A549 (cell line): ENCODE measurements around the gene PIP5K1B. TPM values are rescaled to one million over a fixed set of nuclear protein-coding genes. Genes with fewer than 3 reads are reported as not detected.

Experiments used
- ATAC-seq, 2 experiments: fragments of 200-7000 bp in 1 of 2; fragments of >200 bp in 1 of 2; cut with Nextera tagmentation in 1 of 2; cut with Tn5 transposase in 1 of 2; 3 replicates each; pipeline versions ENCODE4 v1.8.0 to v1.9.1; 2018 to 2020; ENCODE audit warnings: mild to moderate bottlenecking in 1 of 2, moderate library complexity in 1 of 2
- CTCF ChIA-PET: fragments of 300-600 bp; sonication (Branson Sonifier 250); formaldehyde crosslinking; extraction: SDS; loops from one replicate; lab custom pipeline; 2021; ENCODE audit warnings: antibody characterized with exemption, inconsistent platforms; lab: Yijun Ruan, JAX
- POLR2A ChIA-PET: fragments of 350-600 bp; formaldehyde crosslinking; extraction: SDS; loops from one replicate; lab custom pipeline; 2021; ENCODE audit warnings: antibody characterized with exemption, inconsistent platforms; lab: Yijun Ruan, JAX
- DNase-seq, 2 experiments: peaks; one replicate each; pipeline versions ENCODE4 v3.0.0 to v3.0.0-alpha.2; 2011 to 2016; ENCODE audit warnings: low read depth in 1 of 2, low spot score in 1 of 2
- FAIRE-seq: peaks from 2 replicates; lab custom pipeline; 2011; peaks lifted over from hg19 to GRCh38; lab: Jason Lieb, UNC
- H3K27ac ChIP-seq, 2 experiments: fragments of >200 bp; sonication (Bioruptor Twin); formaldehyde crosslinking; 3 replicates each; pipeline ENCODE4 v1.5.1; 2016 to 2017
- H3K4me1 ChIP-seq: fragments of >200 bp; sonication (Bioruptor Twin); formaldehyde crosslinking; 3 replicates; pipeline ENCODE4 v1.6.1; 2016
- H3K4me2 ChIP-seq: fragments of >200 bp; sonication (Bioruptor Twin); formaldehyde crosslinking; 3 replicates; pipeline ENCODE4 v1.6.1; 2016
- H3K4me3 ChIP-seq: fragments of >200 bp; sonication (Bioruptor Twin); formaldehyde crosslinking; 3 replicates; pipeline ENCODE4 v1.5.1; 2016
- H3K9me3 ChIP-seq: fragments of >200 bp; sonication (Bioruptor Twin); formaldehyde crosslinking; 3 replicates; pipeline ENCODE4 v1.6.1; 2016
- BHLHE40 ChIP-seq: IDR thresholded peaks from 2 replicates; pipeline ENCODE4 v1.6.1; 2012; ENCODE audit warnings: low read depth, low read length, inconsistent platforms
- CHD4 ChIP-seq: fragments of 200-600 bp; sonication (generic); IDR thresholded peaks from 2 replicates; pipeline ENCODE4 v1.6.1; 2016; ENCODE audit warnings: antibody characterized with exemption, mild to moderate bottlenecking, borderline replicate concordance
- CTCF ChIP-seq: fragments of >200 bp; sonication (Bioruptor Twin); formaldehyde crosslinking; IDR thresholded peaks from 3 replicates; pipeline ENCODE4 v1.5.1; 2016
- EHF ChIP-seq: fragments of 250-450 bp; sonication (Bioruptor Pico); IDR thresholded peaks from 2 replicates; pipeline ENCODE4 v1.5.0; 2020; ENCODE audit warnings: mild to moderate bottlenecking
- EHMT2 ChIP-seq: fragments of 200-600 bp; sonication (generic); IDR thresholded peaks from 2 replicates; pipeline ENCODE4 v1.6.1; 2016; ENCODE audit warnings: antibody characterized with exemption, low read depth, mild to moderate bottlenecking, moderate library complexity
- EP300 ChIP-seq, 2 experiments: fragments of >200 bp; sonication (Bioruptor Twin); formaldehyde crosslinking; IDR thresholded peaks; 2 replicates in 1 of 2; 3 replicates in 1 of 2; pipeline ENCODE4 v1.6.1; 2016 to 2017
- FOXS1 ChIP-seq: fragments of 250-450 bp; sonication (Bioruptor Pico); IDR thresholded peaks from 2 replicates; pipeline ENCODE4 v1.5.0; 2020; ENCODE audit warnings: mild to moderate bottlenecking, moderate library complexity
- GATA3 ChIP-seq: IDR thresholded peaks from 2 replicates; pipeline ENCODE4 v1.6.1; 2012; ENCODE audit warnings: borderline replicate concordance
- HDAC2 ChIP-seq: fragments of 200-600 bp; sonication (generic); IDR thresholded peaks from 2 replicates; pipeline ENCODE4 v1.6.1; 2016
- HMGXB4 ChIP-seq: fragments of 250-450 bp; sonication (Bioruptor Pico); IDR thresholded peaks from 2 replicates; pipeline ENCODE4 v1.5.0; 2021; ENCODE audit warnings: mild to moderate bottlenecking, moderate library complexity, borderline replicate concordance
- HOXB13 ChIP-seq: fragments of 250-450 bp; sonication (Bioruptor Pico); IDR thresholded peaks from 2 replicates; pipeline ENCODE4 v1.5.0; 2020; ENCODE audit warnings: low read depth, mild to moderate bottlenecking, moderate library complexity
- MAFK ChIP-seq: fragments of 450-650 bp; IDR thresholded peaks from 2 replicates; pipeline ENCODE4 v1.6.1; 2014; ENCODE audit not compliant: partially characterized antibody
- NPAS2 ChIP-seq: fragments of 250-450 bp; sonication (Bioruptor Pico); IDR thresholded peaks from 2 replicates; pipeline ENCODE4 v1.8.0; 2022; ENCODE audit warnings: mild to moderate bottlenecking, moderate library complexity, borderline replicate concordance
- POLR2A ChIP-seq: IDR thresholded peaks from 2 replicates; pipeline ENCODE4 v1.6.1; 2012; ENCODE audit warnings: mild to moderate bottlenecking, low read length
- POLR2AphosphoS2 ChIP-seq: conservative IDR thresholded peaks from 2 replicates; pipeline ENCODE4 v1.6.1; 2012; ENCODE audit warnings: low read length, improper control_type of control experiment, inconsistent platforms
- REST ChIP-seq: fragments of 200-600 bp; sonication (generic); IDR thresholded peaks from 2 replicates; pipeline ENCODE4 v1.6.1; 2016; ENCODE audit warnings: antibody characterized with exemption, mild to moderate bottlenecking, moderate library complexity
- RFX5 ChIP-seq: fragments of 450-650 bp; IDR thresholded peaks from 2 replicates; pipeline ENCODE4 v1.7.1; 2014; ENCODE audit warnings: antibody characterized with exemption, mild to moderate bottlenecking, moderate library complexity
- RNF2 ChIP-seq: fragments of 200-600 bp; sonication (generic); IDR thresholded peaks from 2 replicates; pipeline ENCODE4 v1.6.1; 2016; ENCODE audit warnings: low read depth, mild to moderate bottlenecking, antibody characterized with exemption, moderate library complexity, borderline replicate concordance
- SMC3 ChIP-seq: fragments of >200 bp; sonication (Bioruptor Twin); formaldehyde crosslinking; IDR thresholded peaks from 3 replicates; pipeline ENCODE4 v1.6.1; 2018; ENCODE audit warnings: inconsistent platforms
- USF2 ChIP-seq: fragments of 450-650 bp; IDR thresholded peaks from 2 replicates; pipeline ENCODE4 v1.6.1; 2014; ENCODE audit warnings: antibody characterized with exemption
- WGBS: methylation state at CpG from one replicate; pipeline ENCODE4 v1.1.6; 2017; ENCODE audit errors: missing lambda C conversion rate; 5-methylcytosine and 5-hydroxymethylcytosine counted together
- polyA plus RNA-seq, 4 experiments: library from polyadenylated mRNA; depleted of rRNA in 3 of 4; stranded (reverse); fragments of >200 nt; fragmentation: RNase III in 1 of 4; extraction: RNeasy Plus Mini Kit Qiagen cat#74134 plus additional on column Dnase treatment in 1 of 4; gene quantifications; 2 replicates in 3 of 4; 3 replicates in 1 of 4; pipeline ENCODE4 v1.2.3, GENCODE V29; 2011 to 2017

Gene PIP5K1B
- polyA plus RNA-seq, 2 of the 4 experiments (the other 2 are of a cell fraction) = not detected

GRCh38 chr9:68974431-68974830 lies 269.4 kb downstream of the PIP5K1B start (continued):
- TF ChIP-seq USF2 = no peak
- no peak for TF ChIP-seq RNF2
- TF ChIP-seq FOXS1 (CRISPR knock-in tag) = no peak
- TF ChIP-seq RFX5 = no peak

- Histone ChIP-seq H3K4me3 (no peak overlapping the region), H3K9me3 (no peaks in the 10 kb centered on the region), H3K4me1 (no peaks in the 10 kb centered on the region), H3K27ac (no peak overlapping the region), H3K4me2 (no peak overlapping the region)
- TF ChIP-seq EHMT2 (no peak), FOXS1 (CRISPR knock-in tag) (no peak), EP300 (IDR thresholded peaks at IDR 0.05) (no peak), HMGXB4 (CRISPR knock-in tag) (no peak), GATA3 (no peak), NPAS2 (CRISPR knock-in tag) (no peak), BHLHE40 (no peak), POLR2A (no peak), SMC3 (no peak), MAFK (no peak), EHF (CRISPR knock-in tag) (no peak), CHD4 (no peak), REST (no peak), USF2 (no peak), CTCF (no peak), POLR2AphosphoS2 (no peak), HOXB13 (CRISPR knock-in tag) (no peak), HDAC2 (no peak)
- ATAC-seq (no peak), FAIRE-seq (no peak), DNase-seq (no peak)
- WGBS = 52% methylated on average over 3 of the region's 3 CpGs
- ChIA-PET POLR2A (no interaction called here), CTCF (interaction anchor here (1.1 kb wide), 2 partner anchors 76 to 77 kb away, joined by 3 read pairs; no protein-coding TSS in a partner anchor)
Observed at GRCh38 chr9:68974901-68975300, 269.9 kb downstream of the PIP5K1B start.
